ENCODE data around the gene SPSB2.
"Not testable (repeated sequence)": the region's sequence is repeated elsewhere in the genome, so short reads cannot be mapped to it uniquely, and the experiment has no call there.

SPSB2 gene

GRCh38 chr12:6914947-6915788 is 42.1 kb upstream of the SPSB2 start:
- FAIRE-seq (peak; percentile 91), DNase-seq (ENCODE audit: insufficient read length, low spot score) (no peak)
- TF ChIP-seq POLR2A (IDR thresholded peaks at IDR 0.05; ENCODE audit: low read depth, low read length) (no peak), PAX5 (IDR thresholded peaks at IDR 0.05; ENCODE audit: insufficient read depth, low read length, severe bottlenecking) (no peak), SPI1 (IDR thresholded peaks at IDR 0.05; ENCODE audit: low read depth, low read length) (no peak), POLR2AphosphoS5 (IDR thresholded peaks at IDR 0.05; ENCODE audit: low read depth, low read length) (no peak), TAF1 (IDR thresholded peaks at IDR 0.05; ENCODE audit: low read depth, low read length) (no peak), POU2F2 (IDR thresholded peaks at IDR 0.05; ENCODE audit: low read depth, low read length) (no peak)

- peak; percentile 78 for FAIRE-seq
- peak; percentile 75 for DNase-seq (ENCODE audit: insufficient read length, low spot score)
Measured at GRCh38 chr12:6914246-6914946, 41.3 kb upstream of the SPSB2 start, which contains the start of gene ENO2. ENO2 (plus strand) TSS chr12:6914580; CDS start chr12:6915833, 1,253 bp downstream.

DNA sequence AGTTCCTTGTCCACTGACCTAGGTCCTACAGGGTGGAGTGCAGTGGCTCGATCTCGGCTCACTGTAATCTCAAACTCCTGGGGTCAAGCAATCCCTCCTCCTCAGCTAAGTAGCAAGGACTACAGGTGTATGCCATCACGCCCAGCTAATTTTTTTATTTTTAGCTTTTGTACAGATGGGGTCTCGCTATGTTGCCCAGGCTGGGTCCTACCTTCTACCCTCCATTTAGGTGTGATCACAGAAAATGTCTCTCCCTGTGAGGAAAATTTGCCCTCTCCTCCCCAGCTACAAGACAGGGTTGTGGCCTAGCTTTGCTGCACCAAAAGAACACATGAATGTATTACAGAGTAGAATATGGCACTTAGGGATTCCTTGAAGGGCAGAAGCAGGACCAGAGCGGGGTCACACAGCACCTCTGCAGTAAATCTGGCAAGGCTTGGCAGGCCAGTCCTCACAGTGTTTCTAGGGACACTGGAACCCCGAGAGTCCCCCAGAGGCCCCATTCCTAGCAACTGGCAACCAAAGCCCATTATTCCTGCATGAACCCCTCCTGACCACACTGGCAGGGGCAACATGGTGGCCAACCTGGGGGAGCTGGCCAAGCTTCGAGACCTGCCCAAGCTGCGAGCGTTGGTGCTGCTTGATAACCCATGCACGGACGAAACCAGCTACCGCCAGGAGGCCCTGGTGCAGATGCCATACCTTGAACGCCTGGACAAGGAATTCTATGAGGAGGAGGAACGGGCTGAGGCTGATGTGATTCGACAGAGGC is 39.2 kb upstream of the SPSB2 start:
- DNase-seq (ENCODE audit: insufficient read length, low spot score) (no peak), FAIRE-seq (no peak)
- TF ChIP-seq SPI1 (IDR thresholded peaks at IDR 0.05; ENCODE audit: low read depth, low read length) (no peak), PAX5 (IDR thresholded peaks at IDR 0.05; ENCODE audit: insufficient read depth, low read length, severe bottlenecking) (no peak), POU2F2 (IDR thresholded peaks at IDR 0.05; ENCODE audit: low read depth, low read length) (no peak), TAF1 (IDR thresholded peaks at IDR 0.05; ENCODE audit: low read depth, low read length) (no peak)

More at GRCh38 chr12:6914246-6914946, 41.3 kb upstream of the SPSB2 start, which contains the start of gene ENO2:
- no peak for TF ChIP-seq SPI1 (IDR thresholded peaks at IDR 0.05; ENCODE audit: low read depth, low read length)
- TF ChIP-seq POLR2A (IDR thresholded peaks at IDR 0.05; ENCODE audit: low read depth, low read length), result no peak
- no peak for TF ChIP-seq POLR2AphosphoS5 (IDR thresholded peaks at IDR 0.05; ENCODE audit: low read depth, low read length)

- DNase-seq (ENCODE audit: insufficient read length, low spot score), result no peak
- TF ChIP-seq TAF1 (IDR thresholded peaks at IDR 0.05; ENCODE audit: low read depth, low read length), result no peak
- no peak for TF ChIP-seq PAX5 (IDR thresholded peaks at IDR 0.05; ENCODE audit: insufficient read depth, low read length, severe bottlenecking)
- TF ChIP-seq POU2F2 (IDR thresholded peaks at IDR 0.05; ENCODE audit: low read depth, low read length), result no peak
- TF ChIP-seq POLR2A (IDR thresholded peaks at IDR 0.05; ENCODE audit: low read depth, low read length), result no peak
- no peak for TF ChIP-seq SPI1 (IDR thresholded peaks at IDR 0.05; ENCODE audit: low read depth, low read length)
- TF ChIP-seq POLR2AphosphoS5 (IDR thresholded peaks at IDR 0.05; ENCODE audit: low read depth, low read length), result no peak
- no peak for FAIRE-seq
Measured at GRCh38 chr12:6909421-6910145, 36.5 kb upstream of the SPSB2 start.

DNA sequence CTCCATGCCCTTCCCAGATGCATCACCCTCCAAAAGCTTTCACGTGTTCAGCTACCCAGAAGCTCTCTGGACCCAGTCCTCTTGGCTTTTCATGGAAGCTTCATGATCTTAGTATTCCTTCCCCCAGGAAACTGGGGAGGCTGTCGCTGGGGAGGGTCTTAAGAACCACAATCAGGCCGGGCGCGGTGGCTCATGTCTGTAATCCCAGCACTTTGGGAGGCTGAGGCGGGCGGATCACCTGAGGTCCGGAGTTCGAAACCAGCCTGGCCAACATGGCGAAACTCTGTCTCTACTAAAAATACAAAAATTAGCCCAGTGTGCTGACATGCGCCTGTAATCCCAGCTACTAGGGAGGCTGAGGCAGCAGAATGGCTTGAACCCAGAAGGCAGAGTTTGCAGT is 35.0 kb upstream of the SPSB2 start:
- FAIRE-seq; DNase-seq (ENCODE audit: insufficient read length, low spot score): not testable (repeated sequence)

GRCh38 chr12:6905414-6906040 is 32.4 kb upstream of the SPSB2 start:
- FAIRE-seq (no peak), DNase-seq (ENCODE audit: insufficient read length, low spot score) (no peak)
- TF ChIP-seq POLR2A (IDR thresholded peaks at IDR 0.05; ENCODE audit: low read depth, low read length) (no peak), PAX5 (IDR thresholded peaks at IDR 0.05; ENCODE audit: insufficient read depth, low read length, severe bottlenecking) (no peak), POU2F2 (IDR thresholded peaks at IDR 0.05; ENCODE audit: low read depth, low read length) (no peak), SPI1 (IDR thresholded peaks at IDR 0.05; ENCODE audit: low read depth, low read length) (no peak), TAF1 (IDR thresholded peaks at IDR 0.05; ENCODE audit: low read depth, low read length) (no peak), POLR2AphosphoS5 (IDR thresholded peaks at IDR 0.05; ENCODE audit: low read depth, low read length) (no peak)

GRCh38 chr12:6904280-6905276 is 31.5 kb upstream of the SPSB2 start, which contains the start of gene LRRC23:
LRRC23 (plus strand) TSS chr12:6904822; CDS start chr12:6905634, 812 bp downstream.
- FAIRE-seq, result peak; percentile 99
- DNase-seq (ENCODE audit: insufficient read length, low spot score), result peak; percentile 82
- TF ChIP-seq SPI1 (IDR thresholded peaks at IDR 0.05; ENCODE audit: low read depth, low read length) (no peak), POLR2AphosphoS5 (IDR thresholded peaks at IDR 0.05; ENCODE audit: low read depth, low read length) (no peak), PAX5 (IDR thresholded peaks at IDR 0.05; ENCODE audit: insufficient read depth, low read length, severe bottlenecking) (no peak), POLR2A (IDR thresholded peaks at IDR 0.05; ENCODE audit: low read depth, low read length) (no peak), POU2F2 (IDR thresholded peaks at IDR 0.05; ENCODE audit: low read depth, low read length) (no peak), TAF1 (IDR thresholded peaks at IDR 0.05; ENCODE audit: low read depth, low read length) (no peak)

GRCh38 chr12:6903722-6904121 is 30.6 kb upstream of the SPSB2 start:
- FAIRE-seq (no peak), DNase-seq (ENCODE audit: insufficient read length, low spot score) (no peak)
- TF ChIP-seq PAX5 (IDR thresholded peaks at IDR 0.05; ENCODE audit: insufficient read depth, low read length, severe bottlenecking), result no peak
- TF ChIP-seq POU2F2 (IDR thresholded peaks at IDR 0.05; ENCODE audit: low read depth, low read length), result no peak
- no peak for TF ChIP-seq TAF1 (IDR thresholded peaks at IDR 0.05; ENCODE audit: low read depth, low read length)
- TF ChIP-seq SPI1 (IDR thresholded peaks at IDR 0.05; ENCODE audit: low read depth, low read length), result no peak
- no peak for TF ChIP-seq POLR2AphosphoS5 (IDR thresholded peaks at IDR 0.05; ENCODE audit: low read depth, low read length)
- no peak for TF ChIP-seq POLR2A (IDR thresholded peaks at IDR 0.05; ENCODE audit: low read depth, low read length)
